GM23338 (cell line): ENCODE measurements around the gene ADRA2A. TPM values are rescaled to one million over a fixed set of nuclear protein-coding genes. Genes with fewer than 3 reads are reported as not detected.

ENCODE experiments used
- ATAC-seq: fragments of 200-7000 bp; cut with Tn5 transposase; 3 replicates; pipeline ENCODE4 v1.9.1; 2020
- DNase-seq: peaks from one replicate; pipeline ENCODE4 v3.0.0-alpha.2; 2015; ENCODE audit warnings: low spot score
- H2AFZ ChIP-seq: fragments of 200-600 bp; sonication (generic); 2 replicates; pipeline ENCODE4 v1.8.0; 2016; ENCODE audit warnings: antibody characterized with exemption, mild to moderate bottlenecking, moderate library complexity
- H3F3A ChIP-seq: fragments of 200-600 bp; sonication (generic); replicated peaks from 2 replicates; pipeline ENCODE4 v1.8.0; 2017; ENCODE audit warnings: antibody characterized with exemption, mixed run types, low read depth
- H3K27ac ChIP-seq: fragments of 200-600 bp; sonication (generic); 2 replicates; pipeline ENCODE4 v1.6.1; 2016; ENCODE audit warnings: low read depth
- H3K27me3 ChIP-seq: fragments of 200-600 bp; sonication (generic); 2 replicates; pipeline ENCODE4 v1.8.0; 2016; ENCODE audit warnings: mild to moderate bottlenecking, mixed run types, moderate library complexity; ENCODE audit not compliant: insufficient read depth
- H3K36me3 ChIP-seq: fragments of 200-600 bp; sonication (generic); 2 replicates; pipeline ENCODE4 v1.8.0; 2016; ENCODE audit warnings: mild to moderate bottlenecking; ENCODE audit not compliant: insufficient read depth
- H3K4me1 ChIP-seq: fragments of 200-600 bp; sonication (generic); 2 replicates; pipeline ENCODE4 v1.8.0; 2016; ENCODE audit warnings: mild to moderate bottlenecking, moderate library complexity; ENCODE audit not compliant: insufficient read depth
- H3K4me2 ChIP-seq: fragments of 200-600 bp; sonication (generic); 2 replicates; pipeline ENCODE4 v1.7.1; 2017; ENCODE audit warnings: mixed run types
- H3K4me3 ChIP-seq: fragments of 200-600 bp; sonication (generic); 2 replicates; pipeline ENCODE4 v1.6.1; 2016; ENCODE audit warnings: mixed run types
- H3K79me2 ChIP-seq: fragments of 200-600 bp; sonication (generic); replicated peaks from 2 replicates; pipeline ENCODE4 v1.8.0; 2017; ENCODE audit warnings: mild to moderate bottlenecking; ENCODE audit not compliant: insufficient read depth
- H3K9me2 ChIP-seq: fragments of 200-600 bp; sonication (generic); 2 replicates; pipeline ENCODE4 v1.8.0; 2017; ENCODE audit not compliant: insufficient read depth
- H4K20me1 ChIP-seq: fragments of 200-600 bp; sonication (generic); replicated peaks from 2 replicates; pipeline ENCODE4 v1.8.0; 2017; ENCODE audit warnings: mild to moderate bottlenecking; ENCODE audit not compliant: insufficient read depth
- H3K27ac Mint-ChIP-seq: 2 replicates; pipeline ENCODE4 v1.8.0; 2020; ENCODE audit warnings: inconsistent platforms, mild to moderate bottlenecking, moderate library complexity, mixed read lengths
- H3K27me3 Mint-ChIP-seq: 3 replicates; pipeline ENCODE4 v1.8.0; 2022; ENCODE audit warnings: low read depth, mild to moderate bottlenecking, moderate library complexity, mixed read lengths, inconsistent platforms; ENCODE audit not compliant: insufficient read depth, poor library complexity
- H3K36me3 Mint-ChIP-seq: 3 replicates; pipeline ENCODE4 v1.8.0; 2021; ENCODE audit warnings: low read depth, mild to moderate bottlenecking, inconsistent platforms, moderate library complexity, mixed read lengths
- H3K4me1 Mint-ChIP-seq: 3 replicates; pipeline ENCODE4 v1.8.0; 2020; ENCODE audit warnings: mild to moderate bottlenecking, inconsistent platforms, mixed read lengths
- H3K4me3 Mint-ChIP-seq: 3 replicates; pipeline ENCODE4 v1.8.0; 2021; ENCODE audit warnings: moderate library complexity, mild to moderate bottlenecking, inconsistent platforms, mixed read lengths
- H3K9me3 Mint-ChIP-seq: 3 replicates; pipeline ENCODE4 v1.8.0; 2020; ENCODE audit warnings: moderate library complexity, mild to moderate bottlenecking, inconsistent platforms, mixed read lengths
- CTCF ChIP-seq, 2 experiments: fragments of 200-600 bp in 1 of 2; sonication (generic) in 1 of 2; conservative IDR thresholded peaks; 2 replicates each; pipeline versions ENCODE4 v1.5.1 to v1.6.1; 2016 to 2017; ENCODE audit warnings: antibody characterized with exemption in 2 of 2, low read depth in 2 of 2, mild to moderate bottlenecking in 2 of 2, moderate library complexity in 1 of 2
- REST ChIP-seq: IDR thresholded peaks from one replicate; pipeline ENCODE4 v1.6.1; 2018; ENCODE audit warnings: antibody characterized with exemption; ENCODE audit not compliant: unreplicated experiment
- ZNF462 ChIP-seq: fragments of 250-450 bp; sonication (Bioruptor Pico); IDR thresholded peaks from 2 replicates; pipeline ENCODE4 v1.5.0; 2020; ENCODE audit warnings: mild to moderate bottlenecking, moderate library complexity
- polyA plus RNA-seq: library from polyadenylated mRNA; unstranded; fragments of >200 nt; fragmentation: Nextera tagmentation; extraction: Ambion mirVana; gene quantifications from 2 replicates; pipeline ENCODE4 v1.2.1, GENCODE V29; 2016
- total RNA-seq: library from RNA; depleted of rRNA; stranded (reverse); fragments of >200 nt; shearing (Covaris generic); gene quantifications from 2 replicates; pipeline ENCODE4 v1.2.3, GENCODE V29; 2014

ADRA2A gene
- total and polyA plus RNA-seq, 2 experiments from 2014 or later, result 0.60 to 2.5 TPM

- TF ChIP-seq ZNF462 (CRISPR knock-in tag), result no peak
Measured at GRCh38 chr10:111035542-111035941, 41.3 kb upstream of the ADRA2A start (continued).

GRCh38 chr10:111037858-111038257, 39.0 kb upstream of the ADRA2A start:
- H3K36me3 Mint-ChIP-seq, result peaks cover 33% of the 10 kb centered on the region
- H3K9me3 Mint-ChIP-seq, result peaks cover 65% of the 10 kb centered on the region

More at GRCh38 chr10:111037858-111038257, 39.0 kb upstream of the ADRA2A start:
- Histone ChIP-seq H3K4me3 (no peak overlapping the region), H4K20me1 (no peaks in the 10 kb centered on the region), H3K79me2 (no peaks in the 10 kb centered on the region), H3K4me1 (no peaks in the 10 kb centered on the region), H3K36me3 (peaks cover 16% of the 10 kb centered on the region; the same call in 1 of the 2 replicates), H3K27me3 (no peaks in the 10 kb centered on the region), H3F3A (no peaks in the 10 kb centered on the region), H3K9me2 (no peaks in the 10 kb centered on the region; the same call in 1 of the 2 replicates), H3K4me2 (no peak overlapping the region), H3K27ac (no peak overlapping the region), H2AFZ (no peak overlapping the region)
- Mint-ChIP-seq H3K4me3 (no peak overlapping the region), H3K27ac (no peak overlapping the region), H3K4me1 (no peaks in the 10 kb centered on the region), H3K27me3 (no peaks in the 10 kb centered on the region)
- TF ChIP-seq REST, result no peak
- peak; percentile 12 to 43; a peak in 3 of 4 replicates for TF ChIP-seq CTCF (conservative IDR thresholded peaks at IDR 0.05; ENCODE audit: low read depth in 2 of 2)
- ATAC-seq (no peak), DNase-seq (peak; percentile 7)
